ENCODE measurements around the gene ZDHHC24. TPM values are rescaled to one million over a fixed set of nuclear protein-coding genes. Genes with fewer than 3 reads are reported as not detected.
A peak's percentile ranks its signal among the peaks of the same experiment; 100 is the strongest.

Gene ZDHHC24
- total and polyA plus RNA-seq, 2 donors from 2014 or later, result 13.2 to 18.7 TPM

DNA sequence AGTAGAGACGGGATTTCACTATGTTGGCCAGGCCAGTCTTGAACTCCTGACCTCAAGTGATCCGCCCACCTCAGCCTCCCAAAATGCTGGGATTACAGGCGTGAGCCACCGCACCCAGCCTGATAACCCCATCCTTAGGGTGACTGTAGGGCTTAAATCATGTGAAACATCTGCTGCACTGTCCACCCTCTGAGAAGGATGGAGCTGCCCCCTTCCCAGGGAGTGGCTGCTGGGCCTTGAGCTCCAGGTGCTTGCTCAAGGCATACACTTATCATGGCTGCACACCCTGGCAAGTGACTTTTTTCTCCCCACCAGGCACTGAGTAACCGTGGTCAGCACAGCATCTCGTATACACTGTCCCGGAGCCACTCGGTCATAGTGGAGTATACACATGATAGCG, 73.8 kb downstream of the ZDHHC24 start:
- no peak for TF ChIP-seq CTCF (IDR thresholded peaks at IDR 0.05; ENCODE audit: borderline replicate concordance, extremely low read depth, insufficient read depth)
- H3K4me3 ChIP-seq (ENCODE audit: low read length in 3 of 3), result no peak overlapping the region
- H3K9ac ChIP-seq (ENCODE audit: low read length in 3 of 3), result no peak overlapping the region
- peak in 1 of 5 donors; percentile 39 for DNase-seq
- H3K36me3 ChIP-seq (ENCODE audit: control insufficient read depth in 2 of 3, insufficient read depth in 3 of 3, low read length in 3 of 3), result peaks cover 0 to 6% (median 5%) of the 10 kb centered on the region in 3 donors
- H3K27me3 ChIP-seq (ENCODE audit: control insufficient read depth, insufficient read depth, low read length), result no peaks in the 10 kb centered on the region
- no peak for FAIRE-seq
- peaks cover 0 to 8% (median 6%) of the 10 kb centered on the region in 3 donors for H3K4me1 ChIP-seq (ENCODE audit: control insufficient read depth in 2 of 3, insufficient read depth in 2 of 3, low read depth in 1 of 3, low read length in 3 of 3)
- H3K9me3 ChIP-seq (ENCODE audit: control insufficient read depth in 2 of 3, insufficient read depth in 1 of 3, low read length in 3 of 3), result no peaks in the 10 kb centered on the region
- intact Hi-C loops (cut with DNase I), result no loop called here
- no peak overlapping the region for H3K27ac ChIP-seq (ENCODE audit: low read depth in 2 of 2, low read length in 2 of 2)

DNA sequence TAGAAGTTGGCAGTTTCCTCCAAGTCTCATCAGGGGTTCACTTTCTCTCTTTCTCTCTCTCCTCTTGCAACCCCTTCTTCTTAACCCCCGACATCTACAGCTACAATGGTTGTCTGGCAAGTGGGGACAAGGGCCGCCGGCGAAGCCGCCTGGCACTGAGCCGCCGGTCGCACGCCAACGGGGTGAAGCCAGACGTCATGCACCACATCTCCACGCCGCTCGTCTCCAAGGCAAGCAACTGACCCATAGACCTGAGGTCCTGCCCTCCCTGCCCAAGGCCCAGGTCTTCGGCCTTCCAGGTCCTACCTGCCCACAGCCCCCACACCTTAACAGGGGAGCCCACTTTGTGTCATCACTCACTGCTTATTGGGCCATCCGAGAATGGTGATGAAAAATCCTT, 74.7 kb downstream of the ZDHHC24 start:
- FAIRE-seq (no peak), DNase-seq (peak in 1 of 5 donors; percentile 70)
- intact Hi-C loops (cut with DNase I), result no loop called here
- H3K9me3 ChIP-seq (ENCODE audit: control insufficient read depth in 2 of 3, insufficient read depth in 1 of 3, low read length in 3 of 3), result no peaks in the 10 kb centered on the region
- no peak overlapping the region for H3K4me3 ChIP-seq (ENCODE audit: low read length in 3 of 3)
- no peak for TF ChIP-seq CTCF (IDR thresholded peaks at IDR 0.05; ENCODE audit: borderline replicate concordance, extremely low read depth, insufficient read depth)
- H3K4me1 ChIP-seq (ENCODE audit: control insufficient read depth in 2 of 3, insufficient read depth in 2 of 3, low read depth in 1 of 3, low read length in 3 of 3), result peaks cover 0 to 8% (median 6%) of the 10 kb centered on the region in 3 donors
- no peaks in the 10 kb centered on the region for H3K27me3 ChIP-seq (ENCODE audit: control insufficient read depth, insufficient read depth, low read length)
- H3K27ac ChIP-seq (ENCODE audit: low read depth in 2 of 2, low read length in 2 of 2), result no peak overlapping the region
- H3K9ac ChIP-seq (ENCODE audit: low read length in 3 of 3), result no peak overlapping the region
- H3K36me3 ChIP-seq (ENCODE audit: control insufficient read depth in 2 of 3, insufficient read depth in 3 of 3, low read length in 3 of 3), result peaks cover 0 to 6% (median 5%) of the 10 kb centered on the region in 3 donors

Other genes starting within 250 kb of the ZDHHC24 start
- 22.9 TPM for gene CD248, start 229.0 kb downstream of the ZDHHC24 start, total RNA-seq
- 14.8 TPM for gene CD248, start 229.0 kb downstream of the ZDHHC24 start, polyA plus RNA-seq (ENCODE audit: insufficient read depth, low read depth, low replicate concordance)
- 9.2 TPM for gene RIN1, start 209.6 kb downstream of the ZDHHC24 start, total RNA-seq
- 2.3 TPM for gene RIN1, start 209.6 kb downstream of the ZDHHC24 start, polyA plus RNA-seq (ENCODE audit: insufficient read depth, low read depth, low replicate concordance)
- 32.8 TPM for gene BRMS1, start 200.9 kb downstream of the ZDHHC24 start, total RNA-seq
- 69.7 TPM for gene BRMS1, start 200.9 kb downstream of the ZDHHC24 start, polyA plus RNA-seq (ENCODE audit: insufficient read depth, low read depth, low replicate concordance)
- gene B4GAT1, start 198.4 kb downstream of the ZDHHC24 start, total RNA-seq, result 21.7 TPM
- 59.9 TPM for gene B4GAT1, start 198.4 kb downstream of the ZDHHC24 start, polyA plus RNA-seq (ENCODE audit: insufficient read depth, low read depth, low replicate concordance)
- 10.4 TPM for gene SLC29A2, start 174.3 kb downstream of the ZDHHC24 start, total RNA-seq
- gene SLC29A2, start 174.3 kb downstream of the ZDHHC24 start, polyA plus RNA-seq (ENCODE audit: insufficient read depth, low read depth, low replicate concordance), result 17.5 TPM
- gene NPAS4, start 125.0 kb downstream of the ZDHHC24 start, total RNA-seq, result 0.19 TPM
- gene NPAS4, start 125.0 kb downstream of the ZDHHC24 start, polyA plus RNA-seq (ENCODE audit: insufficient read depth, low read depth, low replicate concordance), result not detected
- 34.1 TPM for gene MRPL11, start 107.2 kb downstream of the ZDHHC24 start, total RNA-seq
- 97.3 TPM for gene MRPL11, start 107.2 kb downstream of the ZDHHC24 start, polyA plus RNA-seq (ENCODE audit: insufficient read depth, low read depth, low replicate concordance)
- 8.1 TPM for gene PELI3, start 79.1 kb downstream of the ZDHHC24 start, total RNA-seq
- gene PELI3, start 79.1 kb downstream of the ZDHHC24 start, polyA plus RNA-seq (ENCODE audit: insufficient read depth, low read depth, low replicate concordance), result 9.1 TPM
- 41.7 TPM for gene DPP3, start 65.6 kb downstream of the ZDHHC24 start, total RNA-seq
- 32.9 TPM for gene DPP3, start 65.6 kb downstream of the ZDHHC24 start, polyA plus RNA-seq (ENCODE audit: insufficient read depth, low read depth, low replicate concordance)
- 85.4 TPM for gene BBS1, start 35.4 kb downstream of the ZDHHC24 start, total RNA-seq
- gene BBS1, start 35.4 kb downstream of the ZDHHC24 start, polyA plus RNA-seq (ENCODE audit: insufficient read depth, low read depth, low replicate concordance), result 30.1 TPM
- 0.16 TPM for gene ACTN3, start 855 bp upstream of the ZDHHC24 start, total RNA-seq
- not detected for gene ACTN3, start 855 bp upstream of the ZDHHC24 start, polyA plus RNA-seq (ENCODE audit: insufficient read depth, low read depth, low replicate concordance)
- 58.0 TPM for gene CTSF, start 22.6 kb upstream of the ZDHHC24 start, total RNA-seq
- gene CTSF, start 22.6 kb upstream of the ZDHHC24 start, polyA plus RNA-seq (ENCODE audit: insufficient read depth, low read depth, low replicate concordance), result 80.4 TPM
- gene CCDC87, start 47.0 kb upstream of the ZDHHC24 start, total RNA-seq, result 1.0 TPM
- gene CCDC87, start 47.0 kb upstream of the ZDHHC24 start, polyA plus RNA-seq (ENCODE audit: insufficient read depth, low read depth, low replicate concordance), result 0.13 TPM
- 40.7 TPM for gene CCS, start 47.1 kb upstream of the ZDHHC24 start, total RNA-seq
- 78.7 TPM for gene CCS, start 47.1 kb upstream of the ZDHHC24 start, polyA plus RNA-seq (ENCODE audit: insufficient read depth, low read depth, low replicate concordance)
- gene RBM14, start 70.6 kb upstream of the ZDHHC24 start, total RNA-seq, result 80.6 TPM
- gene RBM14, start 70.6 kb upstream of the ZDHHC24 start, polyA plus RNA-seq (ENCODE audit: insufficient read depth, low read depth, low replicate concordance), result 35.9 TPM
- gene RBM4, start 92.7 kb upstream of the ZDHHC24 start, total RNA-seq, result 125 TPM
- 168 TPM for gene RBM4, start 92.7 kb upstream of the ZDHHC24 start, polyA plus RNA-seq (ENCODE audit: insufficient read depth, low read depth, low replicate concordance)
- gene RBM4B, start 131.8 kb upstream of the ZDHHC24 start, total RNA-seq, result 18.2 TPM
- gene RBM4B, start 131.8 kb upstream of the ZDHHC24 start, polyA plus RNA-seq (ENCODE audit: insufficient read depth, low read depth, low replicate concordance), result 20.8 TPM
- 64.9 TPM for gene SPTBN2, start 183.2 kb upstream of the ZDHHC24 start, total RNA-seq
- 69.8 TPM for gene SPTBN2, start 183.2 kb upstream of the ZDHHC24 start, polyA plus RNA-seq (ENCODE audit: insufficient read depth, low read depth, low replicate concordance)

All from kidney (tissue), 14 donors.